COLO668 (cell line): ENCODE results near the gene GLIS1.

ENCODE experiments used
- DNase-seq: peaks from one replicate; lab custom pipeline; 2025; ENCODE audit not compliant: unreplicated experiment; lab: John Stamatoyannopoulos, UW

Gene GLIS1

DNA sequence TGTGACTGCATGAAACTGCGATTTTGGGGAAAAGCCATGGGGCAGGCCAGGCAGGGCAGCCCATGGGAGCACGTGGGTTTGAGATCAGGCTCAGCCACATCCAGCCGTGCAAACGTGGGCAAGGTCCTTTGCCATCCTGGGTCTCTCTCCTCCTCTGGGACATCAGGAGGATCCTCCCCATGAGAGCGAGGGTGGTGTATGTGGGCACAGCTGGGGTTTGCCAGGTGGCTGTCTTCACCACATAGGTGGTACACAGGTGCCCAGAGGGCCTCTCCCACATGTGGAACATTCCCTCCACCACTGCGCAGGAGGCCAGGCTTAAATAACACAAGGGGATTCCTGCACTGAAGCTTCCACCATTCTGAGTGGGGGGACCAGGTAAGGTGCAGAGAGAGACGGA, 143.1 kb downstream of the GLIS1 start:
- no peak for DNase-seq

DNA sequence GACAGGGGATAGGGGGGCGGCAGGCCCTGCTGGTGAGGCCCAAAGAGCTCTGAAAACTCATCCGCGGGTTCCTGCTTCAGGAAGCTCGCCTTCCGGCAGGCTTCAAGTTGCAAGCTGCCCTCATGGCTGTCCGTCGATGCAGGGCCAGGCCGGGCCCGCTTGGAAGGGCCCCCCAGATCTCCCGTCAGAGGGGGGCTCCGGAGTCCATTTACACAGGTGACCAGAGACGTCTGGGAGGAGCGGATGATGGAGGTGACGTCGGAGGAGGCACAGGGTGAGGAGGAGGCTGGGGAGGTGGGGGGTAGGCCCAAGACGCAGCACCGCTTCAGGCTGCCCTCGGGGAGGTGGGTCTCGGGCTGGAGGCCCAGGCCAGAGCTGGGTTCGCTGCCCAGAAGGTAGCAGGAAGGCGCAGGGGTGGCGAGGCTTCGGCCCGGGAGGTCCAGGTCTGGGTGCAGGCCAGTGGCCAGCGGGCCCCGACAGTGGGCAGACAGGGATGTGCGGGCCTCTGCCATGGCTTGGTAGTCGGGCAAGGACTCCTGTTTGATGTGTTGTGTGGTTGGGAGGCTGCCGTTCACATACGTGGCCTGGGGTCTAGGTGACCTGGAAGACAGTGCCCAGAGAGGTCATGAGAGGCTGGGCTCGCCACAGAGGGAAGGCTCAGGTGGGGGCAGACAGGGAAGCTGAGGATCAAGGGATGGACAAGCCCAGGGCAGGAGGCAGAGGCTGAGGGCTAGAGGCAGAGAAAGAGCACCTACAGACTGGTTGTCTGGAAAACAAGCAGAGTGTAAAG, 144.4 kb downstream of the GLIS1 start:
- no peak for DNase-seq

DNA sequence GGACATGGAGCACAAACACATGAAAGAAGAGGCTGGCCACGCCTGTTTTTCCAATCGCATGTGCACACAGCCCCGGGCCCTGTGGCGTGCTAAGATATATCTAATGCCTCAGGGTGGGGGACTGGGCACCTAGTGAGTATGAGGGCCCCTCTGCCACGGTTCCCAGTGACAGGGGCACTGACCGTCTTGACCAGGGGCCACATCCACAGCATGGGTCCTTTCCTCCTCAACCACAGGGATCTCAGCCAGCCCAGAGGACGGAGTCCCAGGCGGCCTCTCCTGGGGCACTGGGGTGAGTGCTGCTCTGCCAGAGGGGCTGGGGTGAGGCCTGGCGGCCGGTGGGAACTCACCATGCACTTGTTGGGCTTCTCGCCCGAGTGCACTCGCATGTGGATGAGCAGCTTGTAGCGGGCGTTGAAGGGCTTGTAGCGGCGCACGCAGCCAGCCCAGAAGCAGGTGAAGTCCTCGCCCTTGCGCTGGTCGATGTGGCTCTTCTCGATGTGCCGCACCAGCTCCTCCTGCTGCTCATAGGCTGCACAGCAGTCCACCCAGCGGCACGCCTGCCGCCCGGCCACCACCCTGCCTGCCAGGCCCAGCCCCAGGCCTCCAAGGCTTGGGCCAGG, 145.1 kb downstream of the GLIS1 start:
- peak; percentile 74 for DNase-seq

- no peak for DNase-seq
Observed at GRCh38 chr1:53592985-53593757, 145.8 kb downstream of the GLIS1 start.

GRCh38 chr1:53592521-53592982, 146.4 kb downstream of the GLIS1 start:
- no peak for DNase-seq

DNA sequence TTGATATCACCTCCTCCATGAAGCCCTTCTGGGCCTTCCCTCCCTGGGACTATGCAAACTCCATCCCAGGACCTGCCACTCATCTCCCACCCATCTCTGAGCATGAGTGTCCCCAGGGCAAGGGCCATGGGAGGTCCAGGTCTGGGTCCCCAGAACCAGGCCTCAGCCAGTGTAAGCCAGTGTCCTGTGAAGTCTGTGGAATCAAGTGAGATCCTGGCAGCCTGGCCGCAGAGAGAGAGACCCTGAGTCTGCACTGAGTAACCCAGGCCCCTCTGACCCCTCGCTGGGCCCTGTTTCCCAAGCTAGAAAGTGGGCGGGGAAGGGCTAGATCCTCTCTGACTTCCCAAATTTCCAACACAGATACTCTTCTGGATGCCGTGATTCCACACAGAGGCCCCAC, 147.0 kb downstream of the GLIS1 start:
- DNase-seq, result no peak

- no peak for DNase-seq
Observed at GRCh38 chr1:53590531-53591515, 148.1 kb downstream of the GLIS1 start.

DNA sequence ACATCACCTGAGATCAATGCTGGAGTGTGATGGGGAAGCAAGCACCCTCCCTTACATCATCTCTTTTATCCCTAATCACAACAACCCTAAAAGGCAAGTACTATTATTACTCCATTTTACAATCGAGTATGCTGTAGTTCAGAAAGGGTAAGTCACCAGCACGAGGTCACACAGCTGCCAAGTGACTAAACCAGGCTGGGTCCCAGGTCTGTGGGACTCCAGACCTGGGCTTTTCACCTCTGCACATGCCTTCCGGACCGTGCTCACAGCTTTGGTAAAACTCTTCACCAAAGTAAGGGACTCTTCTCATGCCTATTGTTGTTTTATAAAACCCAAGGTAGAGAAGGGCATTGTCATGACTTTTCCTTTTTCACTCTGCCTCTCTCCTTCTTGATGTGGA, 148.9 kb downstream of the GLIS1 start:
- no peak for DNase-seq

DNA sequence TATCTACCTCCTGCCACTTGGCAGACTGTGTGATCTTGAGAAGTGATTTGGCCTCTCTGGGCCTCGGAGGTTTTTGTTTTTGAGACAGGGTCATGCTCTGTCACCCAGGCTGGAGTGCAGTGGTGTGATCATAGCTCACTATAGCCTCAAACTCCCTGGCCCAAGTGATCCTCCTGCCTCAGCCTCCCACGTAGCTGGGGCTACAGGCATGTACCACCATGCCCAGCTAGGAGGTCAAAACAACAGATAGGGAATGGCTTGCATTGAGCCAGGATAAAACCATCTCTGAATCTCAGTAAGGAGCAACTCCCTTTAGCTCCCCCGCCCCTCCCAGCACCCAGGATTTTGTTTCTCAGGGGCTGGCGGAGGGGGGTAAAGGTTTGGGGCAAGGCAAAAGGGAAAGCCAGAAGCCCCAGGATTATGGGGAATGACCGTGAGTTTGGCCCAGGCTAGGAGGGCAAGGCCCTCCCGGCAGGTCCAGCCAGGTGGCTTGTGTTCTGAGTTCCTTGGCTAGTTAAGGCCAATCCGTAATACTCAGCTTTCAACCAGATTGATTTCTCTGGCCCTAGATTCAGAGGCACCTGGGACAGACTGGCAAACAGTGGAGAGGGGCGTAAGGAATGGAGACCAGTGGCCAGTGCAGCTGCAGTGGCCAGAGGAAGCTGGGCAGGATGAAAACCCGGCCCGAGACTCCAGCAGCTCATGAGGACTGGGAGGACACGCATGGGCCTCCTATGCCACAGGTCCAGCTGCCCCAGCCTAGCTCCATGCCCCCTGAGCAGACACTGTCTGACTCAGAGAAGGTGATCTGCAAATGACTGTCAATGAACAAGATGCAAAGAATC, 149.7 kb downstream of the GLIS1 start:
- no peak for DNase-seq

- no peak for DNase-seq
Observed at GRCh38 chr1:53588053-53588779, 150.7 kb downstream of the GLIS1 start.

GRCh38 chr1:53587252-53587988, 151.5 kb downstream of the GLIS1 start:
- no peak for DNase-seq

- DNase-seq, result no peak
Observed at GRCh38 chr1:53586765-53587164, 152.2 kb downstream of the GLIS1 start.

- no peak for DNase-seq
Observed at GRCh38 chr1:53585565-53585964, 153.4 kb downstream of the GLIS1 start.

- no peak for DNase-seq
Observed at GRCh38 chr1:53585129-53585528, 153.8 kb downstream of the GLIS1 start.

GRCh38 chr1:53584777-53585107, 154.2 kb downstream of the GLIS1 start:
- DNase-seq, result no peak

GRCh38 chr1:53583868-53584776, 154.8 kb downstream of the GLIS1 start:
- no peak for DNase-seq

DNA sequence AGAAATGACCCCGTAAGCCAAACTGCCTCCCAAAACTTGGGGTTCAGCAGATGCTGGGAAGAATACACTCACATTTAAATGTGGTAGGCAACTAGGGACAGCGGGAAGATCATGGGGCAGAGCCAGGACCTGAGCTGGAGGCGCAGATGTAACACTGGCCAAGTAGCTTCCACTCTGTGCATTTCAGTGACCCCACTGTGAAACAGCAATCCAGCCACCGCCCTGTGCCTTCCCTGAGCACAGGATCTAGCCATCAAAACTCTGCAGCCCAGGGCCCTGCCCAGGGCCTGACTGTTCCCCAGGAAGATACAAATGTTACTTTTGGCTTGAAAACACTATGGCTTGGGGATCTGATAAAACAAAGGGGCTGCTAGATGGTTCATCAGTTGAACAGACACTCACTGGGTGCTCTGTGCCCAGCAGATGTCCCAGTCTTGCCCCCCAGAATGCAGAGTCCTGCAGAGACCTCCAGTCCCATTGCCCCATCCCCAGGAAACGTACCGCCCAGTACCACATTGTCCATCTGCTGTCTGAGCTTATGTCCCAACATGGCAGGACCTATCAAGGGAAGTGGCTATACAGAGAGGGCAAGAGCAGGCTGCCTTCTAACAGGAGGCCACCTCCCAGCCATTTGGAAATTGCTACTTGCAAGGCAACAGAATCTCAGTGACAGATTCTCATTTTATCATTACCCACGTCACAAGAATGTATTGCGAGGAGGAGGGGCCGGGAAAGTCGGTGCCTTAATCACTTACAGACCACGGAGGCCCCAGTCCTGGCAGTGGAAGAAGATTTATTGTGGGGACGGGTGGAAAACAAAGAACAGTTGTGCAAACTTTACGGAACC, 155.7 kb downstream of the GLIS1 start:
- no peak for DNase-seq
